Muscle of arm (tissue), 14 donors: Measurements from ENCODE around the gene THOC3. TPM values are rescaled to one million over a fixed set of nuclear protein-coding genes. Genes with fewer than 3 reads are reported as not detected.
"Not testable (repeated sequence)": the region's sequence is repeated elsewhere in the genome, so short reads cannot be mapped to it uniquely, and the experiment has no call there.

Experiments used
- DNase-seq: peaks from one replicate; pipeline ENCODE4 v3.0.0-alpha.2; 2013
- long read RNA-seq, 11 donors: transcript quantifications; one replicate each; lab custom pipeline, GENCODE V29; 2026
- polyA plus RNA-seq, 12 donors: library from polyadenylated mRNA; unstranded; fragments of 120-200 nt; gene quantifications; one replicate each; pipeline ENCODE4 v1.2.1, GENCODE V29; 2013; ENCODE audit not compliant: insufficient read length in 12 of 12

The THOC3 gene, protein sequence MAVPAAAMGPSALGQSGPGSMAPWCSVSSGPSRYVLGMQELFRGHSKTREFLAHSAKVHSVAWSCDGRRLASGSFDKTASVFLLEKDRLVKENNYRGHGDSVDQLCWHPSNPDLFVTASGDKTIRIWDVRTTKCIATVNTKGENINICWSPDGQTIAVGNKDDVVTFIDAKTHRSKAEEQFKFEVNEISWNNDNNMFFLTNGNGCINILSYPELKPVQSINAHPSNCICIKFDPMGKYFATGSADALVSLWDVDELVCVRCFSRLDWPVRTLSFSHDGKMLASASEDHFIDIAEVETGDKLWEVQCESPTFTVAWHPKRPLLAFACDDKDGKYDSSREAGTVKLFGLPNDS
- 10 to 100 TPM in 11 of 12 donors, not detected in 1; 14.5 to 46.6 (median 22.1) TPM for polyA plus RNA-seq
- long read RNA-seq, donor 1, transcript THOC3-201 (6 exons, 1,589 nt), result major isoform, 30 of 30 reads
- long read RNA-seq, donor 1, partial matches to known transcripts, result 0 of 30 reads
- long read RNA-seq, donor 1, other reads (novel, unspliced or antisense), result 0 of 30 reads
- long read RNA-seq, donor 2, transcript THOC3-201 (6 exons, 1,589 nt), result major isoform, 15 of 16 reads
- long read RNA-seq, donor 2, partial matches to known transcripts, result 0 of 16 reads
- long read RNA-seq, donor 2, other reads (novel, unspliced or antisense), result 0 of 16 reads
- long read RNA-seq, donor 3, transcript THOC3-201 (6 exons, 1,589 nt), result major isoform, 9 of 9 reads
- long read RNA-seq, donor 3, partial matches to known transcripts, result 0 of 9 reads
- long read RNA-seq, donor 3, other reads (novel, unspliced or antisense), result 0 of 9 reads
- long read RNA-seq, donor 4, partial matches to known transcripts, result 0 of 4 reads
- long read RNA-seq, donor 4, other reads (novel, unspliced or antisense), result 0 of 4 reads
- long read RNA-seq, donor 5, transcript THOC3-201 (6 exons, 1,589 nt), result major isoform, 27 of 28 reads
- long read RNA-seq, donor 5, partial matches to known transcripts, result 0 of 28 reads
- long read RNA-seq, donor 5, other reads (novel, unspliced or antisense), result 0 of 28 reads
- long read RNA-seq, donor 6, transcript THOC3-201 (6 exons, 1,589 nt), result major isoform, 12 of 12 reads
- long read RNA-seq, donor 6, partial matches to known transcripts, result 0 of 12 reads
- long read RNA-seq, donor 6, other reads (novel, unspliced or antisense), result 0 of 12 reads
- long read RNA-seq, donor 7, transcript THOC3-201 (6 exons, 1,589 nt), result major isoform, 7 of 7 reads
- long read RNA-seq, donor 7, partial matches to known transcripts, result 0 of 7 reads
- long read RNA-seq, donor 7, other reads (novel, unspliced or antisense), result 0 of 7 reads
- long read RNA-seq, donor 8, transcript THOC3-201 (6 exons, 1,589 nt), result major isoform, 21 of 21 reads
- long read RNA-seq, donor 8, partial matches to known transcripts, result 0 of 21 reads
- long read RNA-seq, donor 8, other reads (novel, unspliced or antisense), result 0 of 21 reads
- long read RNA-seq, donor 9, transcript THOC3-201 (6 exons, 1,589 nt), result major isoform, 10 of 10 reads
- long read RNA-seq, donor 9, partial matches to known transcripts, result 0 of 10 reads
- long read RNA-seq, donor 9, other reads (novel, unspliced or antisense), result 0 of 10 reads
- long read RNA-seq, donor 10, transcript THOC3-201 (6 exons, 1,589 nt), result major isoform, 20 of 21 reads
- long read RNA-seq, donor 10, partial matches to known transcripts, result 0 of 21 reads
- long read RNA-seq, donor 10, other reads (novel, unspliced or antisense), result 0 of 21 reads
- long read RNA-seq, donor 11, transcript THOC3-201 (6 exons, 1,589 nt), result major isoform, 13 of 13 reads
- long read RNA-seq, donor 11, partial matches to known transcripts, result 0 of 13 reads
- long read RNA-seq, donor 11, other reads (novel, unspliced or antisense), result 0 of 13 reads

DNA sequence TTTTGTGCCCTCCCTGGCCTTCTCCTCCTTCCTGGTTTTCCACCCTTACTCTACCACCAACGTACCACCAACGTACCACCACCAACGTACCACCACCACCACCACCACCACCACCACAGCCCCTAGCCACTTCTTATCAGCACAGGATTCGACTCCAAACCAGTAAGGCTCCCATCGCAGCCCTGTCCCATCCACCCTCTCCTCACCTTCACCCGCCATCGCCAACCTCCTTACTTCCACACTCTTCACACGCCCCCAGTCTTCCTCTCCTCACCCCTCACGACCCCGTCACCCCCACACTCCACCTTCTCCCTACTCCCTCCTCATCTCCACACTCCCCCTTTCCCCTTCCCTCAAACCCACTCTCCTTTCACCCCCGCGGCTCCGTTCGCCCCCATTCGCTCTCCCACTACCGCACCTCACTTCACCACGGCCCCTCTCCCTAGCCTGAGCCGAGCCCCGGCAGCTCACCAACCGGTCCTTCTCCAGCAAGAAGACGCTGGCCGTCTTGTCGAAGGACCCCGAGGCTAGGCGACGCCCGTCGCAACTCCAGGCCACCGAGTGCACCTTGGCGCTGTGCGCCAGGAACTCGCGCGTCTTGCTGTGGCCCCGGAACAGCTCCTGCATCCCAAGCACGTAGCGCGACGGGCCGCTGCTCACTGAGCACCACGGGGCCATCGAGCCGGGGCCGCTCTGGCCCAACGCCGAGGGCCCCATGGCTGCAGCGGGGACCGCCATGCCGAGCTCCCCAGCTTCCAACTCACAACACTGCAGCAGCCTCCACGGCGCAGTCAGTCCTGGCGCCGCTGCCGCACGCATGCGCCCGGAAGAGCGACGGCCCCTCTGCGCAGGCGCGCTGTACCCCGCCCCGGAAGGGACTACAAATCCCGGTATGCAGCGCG lies at the start of gene THOC3:
TSS of gene THOC3 (minus strand) at position 845 of the 902 bp plus-strand sequence. CDS start at position 738, 107 bp downstream.
- DNase-seq, result peak; percentile 91

DNA sequence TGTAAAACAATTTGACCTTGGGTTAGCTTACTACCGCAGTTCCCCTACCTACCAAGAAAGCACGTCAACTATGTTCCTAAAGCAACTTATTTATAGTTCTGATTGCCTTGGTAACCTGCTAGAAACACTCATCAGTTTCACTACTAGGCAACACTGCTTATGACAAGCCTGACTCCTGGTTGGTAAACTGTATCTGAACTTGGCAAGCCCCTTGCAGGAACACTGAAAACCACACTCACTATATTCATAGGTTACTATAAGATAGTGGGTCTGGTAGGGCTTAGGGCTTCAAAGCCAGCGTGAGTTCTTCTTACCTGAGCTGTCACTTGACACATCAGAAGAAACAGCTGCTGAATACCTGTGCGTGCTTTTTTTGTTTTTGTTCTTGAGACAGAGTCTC lies 49.2 kb upstream of the THOC3 start:
- not testable (repeated sequence) for DNase-seq

DNA sequence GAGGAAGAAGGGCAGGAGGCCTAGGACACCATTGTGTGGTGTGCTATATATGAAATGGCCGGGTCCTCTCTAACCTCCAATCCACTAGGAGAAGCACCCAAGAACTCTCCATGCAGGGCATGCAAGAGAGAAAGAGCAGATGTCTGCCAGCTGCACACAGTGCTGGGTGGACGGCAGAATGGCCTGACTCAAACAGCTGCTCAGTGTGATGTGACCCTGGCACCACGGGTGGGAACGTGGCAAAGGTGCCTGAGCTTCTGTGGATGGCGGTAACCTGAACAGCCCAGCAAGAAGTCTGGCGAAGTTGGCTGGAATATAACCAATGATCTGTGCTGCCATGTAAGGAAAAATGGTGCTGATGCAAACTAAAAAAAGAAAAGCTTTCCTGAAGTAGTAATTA lies 46.2 kb upstream of the THOC3 start:
- DNase-seq, result not testable (repeated sequence)

DNA sequence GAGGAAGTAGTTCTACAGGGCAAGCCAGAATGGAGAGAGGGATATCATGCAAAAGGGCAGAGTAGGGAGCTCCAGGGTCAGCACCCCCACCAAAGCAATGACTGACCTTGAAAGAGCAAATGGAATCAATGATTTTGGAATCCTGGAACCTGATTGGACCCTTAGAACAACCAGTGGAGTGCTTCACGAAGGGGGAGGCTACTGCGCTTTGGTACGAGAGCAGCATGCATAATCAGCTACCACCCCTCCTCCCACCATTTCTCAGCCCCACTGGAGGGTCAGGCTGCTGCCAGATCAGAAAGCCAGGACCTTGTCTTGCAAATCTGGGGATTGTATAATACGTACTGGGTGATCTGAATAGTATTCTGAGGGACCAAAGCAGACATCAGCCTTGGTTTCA lies 43.0 kb upstream of the THOC3 start:
- not testable (repeated sequence) for DNase-seq

DNA sequence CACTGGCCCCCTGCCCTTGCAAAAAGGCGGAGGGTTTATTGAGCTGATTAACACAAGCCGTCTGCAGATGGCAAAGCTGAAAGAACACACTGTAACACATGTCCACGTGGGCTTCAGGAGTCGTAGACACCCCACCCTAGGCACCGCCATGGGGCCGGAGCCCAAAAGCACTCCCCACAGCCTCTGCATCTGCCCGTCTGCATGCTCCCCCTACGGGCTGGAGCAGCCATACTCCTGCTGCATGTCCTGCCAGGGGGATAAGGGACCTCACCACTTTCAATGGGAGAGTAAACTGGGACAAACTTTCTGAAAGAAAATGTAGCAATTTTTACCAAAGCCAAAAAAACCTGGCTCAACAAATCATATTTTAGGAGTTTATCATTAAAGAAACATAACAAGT lies 42.1 kb upstream of the THOC3 start:
- DNase-seq, result not testable (repeated sequence)

DNA sequence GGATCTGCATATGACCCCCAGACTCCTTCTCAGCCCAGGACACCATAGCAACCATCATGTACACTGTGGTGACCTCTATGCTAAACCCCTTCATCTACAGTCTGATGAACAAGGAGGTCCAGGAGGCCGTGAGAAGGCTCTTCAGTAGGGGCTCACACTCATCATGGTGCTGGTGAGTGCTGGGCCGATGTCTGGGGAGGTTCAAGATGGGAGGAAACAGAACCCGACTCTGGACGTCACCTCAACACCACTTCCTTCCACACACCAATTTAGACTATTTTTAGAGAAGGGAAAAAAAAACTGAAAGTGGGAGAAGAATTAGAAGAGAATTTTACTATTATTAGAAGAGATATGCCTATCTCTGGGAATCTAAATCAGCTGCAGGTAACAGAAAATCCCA lies 39.1 kb upstream of the THOC3 start:
- not testable (repeated sequence) for DNase-seq

DNA sequence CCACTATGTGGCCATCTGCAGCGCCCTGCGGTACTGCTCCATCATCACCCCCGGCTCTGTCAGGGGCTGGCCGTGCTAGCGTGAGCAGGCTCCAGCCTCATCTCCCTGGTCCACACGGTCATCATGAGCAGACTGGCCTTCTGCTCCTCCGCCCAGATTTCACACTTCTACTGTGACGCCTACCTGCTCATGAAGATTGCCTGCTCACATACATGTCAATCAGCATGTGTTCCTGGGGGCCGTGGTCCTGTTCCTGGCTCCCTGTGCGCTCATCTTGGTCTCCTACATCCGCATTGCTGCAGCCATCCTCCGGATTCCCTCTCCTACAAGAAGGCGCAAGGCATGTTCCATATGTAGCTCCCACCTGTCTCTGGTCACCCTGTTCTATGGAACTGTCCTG lies 38.7 kb upstream of the THOC3 start:
- not testable (repeated sequence) for DNase-seq

DNA sequence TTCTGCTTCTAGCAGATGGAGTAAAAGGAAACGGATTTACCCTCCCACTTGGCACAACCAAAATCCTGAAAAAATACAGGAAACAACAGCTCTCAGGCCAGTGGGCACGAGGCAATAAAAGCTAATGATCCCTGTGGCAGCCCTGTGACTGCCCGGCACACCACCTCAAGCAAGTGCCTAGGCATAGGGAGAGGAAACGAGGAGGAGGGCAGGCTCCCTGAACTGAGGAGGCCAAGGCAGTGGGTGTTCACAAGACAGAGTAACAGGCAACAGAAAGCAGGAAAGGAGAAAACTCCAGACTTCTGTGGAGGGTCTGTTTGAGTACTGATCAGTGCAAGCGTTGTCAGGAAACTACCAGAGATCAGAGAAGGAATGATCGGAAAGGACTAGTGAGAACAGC lies 29.9 kb upstream of the THOC3 start:
- not testable (repeated sequence) for DNase-seq

DNA sequence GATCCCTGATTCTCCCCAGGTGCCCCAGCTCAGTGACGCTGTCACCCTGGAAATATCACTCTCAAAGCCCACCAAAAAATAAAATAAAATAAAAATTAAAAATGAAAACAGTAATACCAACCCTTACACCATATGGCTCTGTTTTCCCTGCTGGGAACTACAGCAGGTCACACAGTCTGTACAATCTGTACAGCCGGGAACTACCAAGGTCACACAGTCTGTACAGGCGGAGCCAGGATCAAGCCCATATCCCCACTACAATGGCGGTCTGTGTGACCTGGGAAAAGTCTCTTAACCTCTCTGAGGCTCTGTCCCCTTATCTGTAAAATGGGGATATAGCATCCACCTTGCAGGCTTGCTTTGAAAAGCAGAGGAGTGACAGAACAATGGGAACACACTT lies 29.4 kb upstream of the THOC3 start:
- not testable (repeated sequence) for DNase-seq

DNA sequence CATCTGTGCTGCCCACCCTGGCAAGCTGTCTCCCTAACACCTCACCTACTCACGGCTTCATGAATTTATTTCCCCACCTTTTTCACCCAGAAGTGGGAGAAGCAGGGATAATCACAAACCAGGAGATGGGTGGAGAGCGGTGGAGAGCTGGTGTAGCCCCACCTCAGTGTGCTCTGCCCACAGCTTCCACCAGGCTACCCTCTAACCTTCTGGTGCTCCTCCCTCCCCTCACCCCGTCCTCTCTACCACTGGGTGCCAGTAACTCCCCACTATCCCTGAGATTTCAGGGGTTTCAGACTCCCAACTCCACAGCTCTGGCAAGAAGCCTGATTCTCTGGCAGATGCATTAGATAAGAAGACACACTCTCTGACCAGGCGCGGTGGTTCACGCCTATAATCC lies 28.7 kb upstream of the THOC3 start:
- not testable (repeated sequence) for DNase-seq

DNA sequence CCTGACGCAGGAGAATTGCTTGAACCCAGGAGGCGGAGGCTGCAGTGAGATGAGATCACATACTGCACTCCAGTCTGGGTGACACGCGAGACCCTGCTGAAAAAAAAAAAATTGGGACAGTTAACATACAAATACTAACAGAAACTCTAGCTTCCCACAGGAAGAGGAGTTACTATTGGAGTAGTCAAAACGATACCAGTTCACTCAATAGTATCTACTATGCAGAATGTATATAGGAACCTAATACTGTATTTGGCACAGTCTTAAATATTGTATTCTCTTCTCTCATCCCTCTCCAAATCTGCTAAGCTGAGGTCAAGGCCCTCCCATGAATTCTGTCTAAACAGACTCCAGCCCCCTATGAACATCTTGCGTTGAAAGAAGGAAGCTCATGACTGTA lies 27.4 kb upstream of the THOC3 start:
- not testable (repeated sequence) for DNase-seq

DNA sequence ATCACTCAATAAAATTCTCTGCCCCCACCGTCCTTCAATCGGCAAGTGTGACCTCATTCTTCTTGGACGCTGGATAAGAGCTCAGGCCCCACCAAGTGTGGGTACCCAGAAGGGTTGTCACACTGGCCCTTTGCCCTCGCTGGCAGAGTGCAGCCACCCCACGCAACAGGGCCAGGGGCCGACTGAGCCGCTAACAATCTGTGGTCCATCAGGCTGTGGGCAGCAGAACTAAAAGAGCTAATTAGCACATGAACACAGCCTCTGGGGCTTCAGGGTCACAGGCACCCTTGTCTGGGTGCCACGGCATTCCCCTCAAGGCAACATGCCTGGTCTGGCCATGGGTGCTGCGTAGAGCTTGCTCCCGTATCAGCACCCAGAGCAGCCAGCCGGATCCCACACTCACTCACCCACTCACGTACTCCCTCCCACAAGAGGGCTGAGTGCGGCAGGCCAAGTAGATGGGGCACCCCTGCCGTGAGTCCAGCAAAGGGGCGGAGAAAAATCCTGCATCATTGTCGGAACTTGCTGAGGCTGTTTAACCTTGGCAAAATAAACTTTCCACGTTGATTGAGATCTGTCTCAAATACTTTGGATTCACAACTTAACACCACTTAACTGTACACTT lies 11.4 kb upstream of the THOC3 start:
- DNase-seq, result not testable (repeated sequence)

DNA sequence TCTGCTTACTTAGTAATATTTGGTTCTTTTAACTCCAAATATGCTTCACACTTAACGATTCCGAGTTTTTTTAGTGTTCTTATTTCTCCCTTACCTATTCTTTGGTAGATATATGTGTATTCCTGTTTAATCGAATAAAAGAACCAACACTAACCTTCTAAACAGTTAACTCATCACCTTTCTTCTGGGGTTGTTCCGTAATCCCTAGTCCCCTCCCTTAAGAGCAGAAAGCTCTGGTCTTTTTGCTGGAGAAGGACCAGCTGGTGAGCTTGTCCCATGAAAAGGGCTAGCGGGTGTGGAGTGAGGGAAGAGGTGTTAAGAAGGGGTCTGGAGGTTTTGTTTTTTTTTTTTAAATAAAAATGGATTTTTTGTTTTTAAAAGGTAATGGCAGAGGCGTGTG lies 266 bp upstream of the THOC3 start:
- not testable (repeated sequence) for DNase-seq

DNA sequence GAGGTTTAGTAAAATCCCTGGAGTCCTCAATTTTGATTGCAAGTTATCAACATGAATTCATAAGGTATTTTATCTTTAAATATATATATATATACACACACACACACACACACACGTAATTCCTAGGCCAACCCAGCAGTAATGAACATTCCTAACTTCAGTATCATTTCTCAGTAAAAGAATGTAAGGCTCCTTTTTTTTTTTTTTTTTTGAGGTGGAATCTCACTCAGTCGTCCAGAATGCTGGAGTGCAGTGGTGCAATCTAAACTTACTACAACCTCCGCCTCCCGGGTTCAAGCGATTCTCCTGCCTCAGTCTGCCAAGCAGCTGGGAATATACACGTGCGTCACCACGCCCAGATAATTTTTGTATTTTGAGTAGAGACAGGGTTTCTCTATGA lies 5.8 kb downstream of the THOC3 start:
- DNase-seq, result not testable (repeated sequence)

DNA sequence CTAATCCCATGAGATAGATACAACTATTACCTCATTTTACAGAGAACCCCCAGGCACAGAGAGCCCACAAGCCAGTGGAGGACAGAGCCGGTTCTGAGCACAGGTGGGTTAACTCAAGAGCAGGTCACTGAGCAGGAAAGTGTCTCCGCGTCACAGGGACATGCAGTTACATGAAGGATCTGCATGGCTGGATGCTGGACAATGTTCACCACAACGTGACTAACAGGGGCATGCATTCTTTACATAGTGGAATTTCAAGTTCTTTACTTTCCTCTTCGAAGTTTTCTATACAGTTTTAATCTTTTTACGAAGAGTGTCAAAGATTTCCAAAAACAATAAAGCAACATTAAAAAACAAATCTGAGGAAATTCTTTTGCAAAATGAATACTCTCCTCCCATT lies 7.9 kb downstream of the THOC3 start:
- DNase-seq, result not testable (repeated sequence)

DNA sequence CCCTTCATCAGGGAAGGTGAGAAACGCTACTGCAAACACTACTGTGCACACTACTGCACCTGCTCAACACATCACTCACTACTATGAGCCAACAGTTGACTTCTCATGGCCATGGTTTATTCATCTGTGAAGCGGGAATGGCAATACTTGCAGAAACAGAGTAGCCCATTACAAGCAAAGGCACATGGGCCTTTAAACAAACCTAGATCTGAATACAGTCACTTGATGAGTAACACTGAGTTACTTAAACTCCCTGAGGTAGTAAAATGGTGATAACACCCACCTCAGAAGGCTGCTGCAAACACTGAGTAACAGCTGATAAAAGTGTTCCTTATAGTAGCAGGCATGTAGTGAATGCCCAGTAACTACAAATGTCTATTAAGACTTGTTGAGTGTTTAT lies 9.6 kb downstream of the THOC3 start:
- DNase-seq, result not testable (repeated sequence)

DNA sequence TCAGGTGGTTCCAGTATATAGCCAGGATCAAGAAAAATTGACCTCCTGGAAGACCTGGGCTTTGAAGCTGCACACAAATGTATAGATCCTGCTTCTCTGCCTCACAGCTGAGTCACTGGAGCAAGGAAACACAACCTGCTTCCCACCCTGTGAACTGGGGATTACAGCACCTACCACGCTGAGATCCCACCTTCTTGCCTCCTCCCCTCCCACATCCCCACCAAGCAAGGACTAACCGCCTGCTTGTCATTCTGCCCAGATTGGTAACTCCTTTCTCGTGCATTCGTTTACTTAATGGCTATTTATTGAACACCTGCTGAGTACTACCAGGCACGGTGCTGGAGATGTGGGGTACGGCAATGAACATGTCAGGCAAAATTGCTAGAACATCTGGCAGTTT lies 14.0 kb downstream of the THOC3 start:
- DNase-seq, result not testable (repeated sequence)

DNA sequence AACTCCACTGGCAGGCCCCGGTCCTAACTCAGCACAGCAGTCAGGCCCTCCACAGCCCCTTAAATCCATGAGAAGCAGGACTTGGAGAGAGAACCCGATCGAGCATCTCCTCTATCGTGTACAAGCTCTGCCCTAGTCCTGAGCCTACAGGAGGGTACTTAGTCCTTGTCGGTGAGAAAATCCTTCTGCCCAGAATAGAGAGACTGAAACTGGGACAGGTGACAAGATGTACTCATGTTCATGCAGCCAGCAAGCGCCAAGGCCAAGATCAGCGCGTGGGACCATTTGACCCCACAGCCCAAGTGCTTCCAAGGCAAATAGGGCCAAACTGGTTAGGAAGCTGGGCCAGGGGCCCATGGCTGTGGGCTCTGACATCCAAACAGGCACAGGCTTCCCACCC lies 15.3 kb downstream of the THOC3 start:
- not testable (repeated sequence) for DNase-seq
